Measurements from ENCODE around the gene CAV1.

The CAV1 gene

DNA sequence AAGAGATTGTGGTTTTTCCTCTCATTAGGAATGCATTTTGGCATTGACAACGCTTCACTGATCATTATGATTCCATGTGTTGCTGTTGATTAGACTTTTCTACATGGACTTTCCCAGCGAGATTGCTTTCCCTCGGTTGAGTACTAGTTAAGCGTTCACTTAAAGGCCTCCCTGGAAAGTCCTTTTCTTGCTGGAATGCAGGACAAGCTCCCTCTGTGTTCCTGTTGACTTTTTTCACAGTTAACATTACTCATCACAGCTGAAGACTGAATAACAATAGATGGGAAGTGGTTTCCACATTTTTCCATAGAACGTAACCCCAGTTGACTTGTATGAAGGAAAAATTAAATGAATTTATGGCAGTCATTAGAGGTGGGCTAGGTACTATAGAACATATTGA lies 2.6 kb upstream of the CAV1 start:
- TF ChIP-seq, protein P1, sequence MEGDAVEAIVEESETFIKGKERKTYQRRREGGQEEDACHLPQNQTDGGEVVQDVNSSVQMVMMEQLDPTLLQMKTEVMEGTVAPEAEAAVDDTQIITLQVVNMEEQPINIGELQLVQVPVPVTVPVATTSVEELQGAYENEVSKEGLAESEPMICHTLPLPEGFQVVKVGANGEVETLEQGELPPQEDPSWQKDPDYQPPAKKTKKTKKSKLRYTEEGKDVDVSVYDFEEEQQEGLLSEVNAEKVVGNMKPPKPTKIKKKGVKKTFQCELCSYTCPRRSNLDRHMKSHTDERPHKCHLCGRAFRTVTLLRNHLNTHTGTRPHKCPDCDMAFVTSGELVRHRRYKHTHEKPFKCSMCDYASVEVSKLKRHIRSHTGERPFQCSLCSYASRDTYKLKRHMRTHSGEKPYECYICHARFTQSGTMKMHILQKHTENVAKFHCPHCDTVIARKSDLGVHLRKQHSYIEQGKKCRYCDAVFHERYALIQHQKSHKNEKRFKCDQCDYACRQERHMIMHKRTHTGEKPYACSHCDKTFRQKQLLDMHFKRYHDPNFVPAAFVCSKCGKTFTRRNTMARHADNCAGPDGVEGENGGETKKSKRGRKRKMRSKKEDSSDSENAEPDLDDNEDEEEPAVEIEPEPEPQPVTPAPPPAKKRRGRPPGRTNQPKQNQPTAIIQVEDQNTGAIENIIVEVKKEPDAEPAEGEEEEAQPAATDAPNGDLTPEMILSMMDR (IDR thresholded peaks at IDR 0.05; ENCODE audit: low read depth, low read length, missing control alignments) = no peak
- in situ Hi-C loops (cut with HindIII; ENCODE audit: low sequenced_read_pairs) = loop anchor here (5.0 kb wide), 2 partner anchors 55 to 270 kb away; no protein-coding TSS in a partner anchor
- no peak overlapping the region for H3K4me3 ChIP-seq (ENCODE audit: low read depth, low read length)
- DNase-seq (ENCODE audit: low read depth) = peak; percentile 93

DNA sequence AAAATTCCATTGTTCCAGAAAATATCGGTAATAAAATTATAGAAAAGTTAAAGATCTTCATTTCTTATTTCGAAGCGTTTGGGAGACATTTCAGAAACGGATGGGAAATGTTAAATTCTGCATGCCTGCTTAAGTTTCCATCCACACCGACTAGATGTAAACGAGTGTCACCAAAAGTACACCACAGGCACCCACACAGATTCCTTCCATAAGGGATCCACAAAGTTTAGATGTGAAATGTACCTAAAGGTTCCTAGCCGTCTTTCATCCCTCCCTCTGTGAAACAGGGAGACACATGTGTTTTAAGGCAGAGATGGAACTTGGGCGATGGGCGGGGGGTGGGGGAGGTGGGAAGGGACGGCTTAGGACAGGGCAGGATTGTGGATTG lies 621 bp upstream of the CAV1 start:
- in situ Hi-C loops (cut with HindIII; ENCODE audit: low sequenced_read_pairs) = loop anchor here (5.0 kb wide), 2 partner anchors 53 to 272 kb away; no protein-coding TSS in a partner anchor
- peak overlapping the region; percentile 79 for H3K4me3 ChIP-seq (ENCODE audit: low read depth, low read length)
- TF ChIP-seq, protein P1 (IDR thresholded peaks at IDR 0.05; ENCODE audit: low read depth, low read length, missing control alignments) = no peak
- no peak for DNase-seq (ENCODE audit: low read depth)

DNA sequence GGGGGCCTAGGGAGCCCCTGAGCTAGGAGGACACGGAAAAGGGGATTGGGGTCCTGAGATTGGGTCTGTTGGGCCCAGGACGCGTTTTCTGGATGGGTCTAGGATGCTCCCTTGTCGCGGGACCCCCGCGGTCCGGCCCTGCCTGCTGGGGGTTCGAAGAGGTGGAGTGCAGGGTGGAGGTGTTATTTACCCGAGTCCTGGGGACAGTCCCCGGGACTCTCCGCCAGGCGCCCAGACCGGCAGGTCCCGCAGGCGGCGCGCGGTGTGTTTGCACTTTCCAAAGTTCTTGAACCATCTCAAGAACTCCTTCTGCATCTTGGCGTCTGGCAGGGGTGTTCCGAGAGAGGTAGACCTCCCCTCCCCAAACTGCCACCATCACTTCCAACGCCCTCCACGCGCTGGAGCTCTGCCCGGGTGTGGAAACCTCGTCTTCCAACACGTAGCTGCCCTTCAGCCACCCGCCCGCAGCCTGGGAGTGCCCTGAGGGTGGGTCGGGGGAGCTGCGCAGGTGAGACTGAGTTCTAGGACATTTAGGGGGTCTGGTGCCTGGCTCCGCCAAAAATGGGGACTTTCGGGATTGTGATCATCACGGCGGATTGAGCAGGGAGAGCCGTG lies 569 bp downstream of the CAV1 start:
- in situ Hi-C loops (cut with HindIII; ENCODE audit: low sequenced_read_pairs) = no loop called here
- DNase-seq (ENCODE audit: low read depth) = no peak
- peak overlapping the region; percentile 79 for H3K4me3 ChIP-seq (ENCODE audit: low read depth, low read length)
- TF ChIP-seq, protein P1 (IDR thresholded peaks at IDR 0.05; ENCODE audit: low read depth, low read length, missing control alignments) = no peak

DNA sequence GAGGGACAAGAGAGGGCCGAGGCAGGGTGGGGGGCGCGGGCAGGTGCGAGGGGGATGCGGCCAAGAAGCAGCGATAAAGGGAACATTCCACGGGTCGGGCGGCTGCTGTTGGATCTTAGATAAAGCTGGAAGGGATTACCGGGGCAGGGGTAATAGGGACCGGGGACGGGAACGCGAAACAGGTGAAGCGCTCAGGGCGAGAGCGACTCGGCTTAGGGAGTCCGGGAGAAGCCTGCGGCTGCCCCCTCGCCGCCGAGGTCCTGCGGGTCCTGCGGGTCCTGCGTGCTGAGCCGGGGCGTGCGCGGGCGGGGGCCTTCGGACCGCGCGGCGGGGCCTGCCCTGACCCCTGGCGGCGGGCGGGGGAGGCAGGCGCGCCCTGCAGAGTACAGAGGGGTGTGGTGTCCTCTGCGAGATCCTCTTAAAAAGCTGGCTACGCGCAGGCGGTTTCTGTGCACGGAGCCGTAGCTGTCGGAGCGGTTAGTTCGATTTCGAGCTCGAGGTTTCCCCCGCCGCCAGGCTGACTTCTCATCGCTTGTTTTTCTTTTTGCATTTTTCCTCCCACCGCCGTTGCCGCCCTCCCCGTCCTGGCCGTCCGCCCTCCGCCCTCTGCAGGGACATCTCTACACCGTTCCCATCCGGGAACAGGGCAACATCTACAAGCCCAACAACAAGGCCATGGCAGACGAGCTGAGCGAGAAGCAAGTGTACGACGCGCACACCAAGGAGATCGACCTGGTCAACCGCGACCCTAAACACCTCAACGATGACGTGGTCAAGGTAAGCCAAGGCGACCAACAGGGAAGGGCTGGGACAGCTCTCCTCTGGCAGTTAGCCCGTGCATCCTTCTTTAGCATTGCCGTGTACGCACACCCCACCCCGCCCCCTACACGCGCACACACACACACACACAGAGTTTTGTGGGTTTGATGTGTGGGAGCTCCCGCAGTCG lies 1.4 kb downstream of the CAV1 start:
- H3K4me3 ChIP-seq (ENCODE audit: low read depth, low read length) = peak overlapping the region; percentile 79
- TF ChIP-seq, protein P1 (IDR thresholded peaks at IDR 0.05; ENCODE audit: low read depth, low read length, missing control alignments) = peak; percentile 49
- DNase-seq (ENCODE audit: low read depth) = peak; percentile 63
- in situ Hi-C loops (cut with HindIII; ENCODE audit: low sequenced_read_pairs) = no loop called here

DNA sequence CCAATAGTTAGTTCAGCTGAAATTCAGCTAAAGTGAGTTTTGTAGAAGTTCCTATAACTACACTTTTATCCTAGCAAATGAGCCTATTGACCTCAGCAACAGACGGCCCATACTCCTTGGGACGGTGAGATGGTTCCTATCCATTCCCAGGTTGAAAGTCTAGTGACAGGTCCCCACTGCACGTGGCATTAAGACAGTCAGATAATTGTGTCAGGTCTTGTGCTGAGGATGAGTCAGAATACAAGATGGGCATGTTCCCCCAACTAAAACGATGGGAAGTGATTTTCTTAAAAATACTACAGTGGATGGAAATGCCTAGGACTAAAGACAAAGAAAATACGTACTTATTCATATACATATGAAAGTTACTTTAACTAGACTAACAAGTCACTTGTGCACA lies 2.1 kb downstream of the CAV1 start:
- TF ChIP-seq, protein P1 (IDR thresholded peaks at IDR 0.05; ENCODE audit: low read depth, low read length, missing control alignments) = no peak
- no peak for DNase-seq (ENCODE audit: low read depth)
- H3K4me3 ChIP-seq (ENCODE audit: low read depth, low read length) = peak overlapping the region; percentile 79
- in situ Hi-C loops (cut with HindIII; ENCODE audit: low sequenced_read_pairs) = no loop called here

DNA sequence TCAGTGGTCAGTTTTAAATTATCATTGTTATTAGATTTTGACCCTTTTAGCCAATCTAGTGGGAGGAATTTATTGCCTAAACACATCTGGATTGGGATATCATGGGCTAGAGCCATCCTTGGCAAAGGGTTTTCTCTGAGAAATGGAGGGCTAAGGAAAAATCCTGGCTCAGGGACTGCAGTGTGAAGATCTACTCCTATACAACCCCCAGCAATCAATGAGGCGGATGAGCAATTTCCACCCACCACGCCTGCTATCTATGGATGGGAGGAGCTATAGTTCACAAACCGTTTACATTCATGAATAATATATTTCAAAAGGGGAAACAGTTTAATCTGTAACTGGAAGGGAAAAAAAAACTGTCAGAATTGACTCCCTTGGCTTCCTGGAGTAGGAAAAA lies 2.7 kb downstream of the CAV1 start:
- TF ChIP-seq, protein P1 (IDR thresholded peaks at IDR 0.05; ENCODE audit: low read depth, low read length, missing control alignments) = no peak
- peak overlapping the region; percentile 79 for H3K4me3 ChIP-seq (ENCODE audit: low read depth, low read length)
- in situ Hi-C loops (cut with HindIII; ENCODE audit: low sequenced_read_pairs) = no loop called here
- DNase-seq (ENCODE audit: low read depth) = no peak
